Mesothelial cell of epicardium (in vitro differentiated cells): ENCODE measurements around the gene EDDM13. TPM values are rescaled to one million over a fixed set of nuclear protein-coding genes. Genes with fewer than 3 reads are reported as not detected.

ENCODE experiments used
- DNase-seq, 2 experiments: peaks; one replicate each; pipeline ENCODE4 v3.0.0; 2021; ENCODE audit warnings: low spot score in 2 of 2; ENCODE audit not compliant: unreplicated experiment in 2 of 2
- H3K27ac Mint-ChIP-seq: 2 replicates; pipeline ENCODE4 v1.8.0; 2021; ENCODE audit warnings: mixed read lengths
- H3K27me3 Mint-ChIP-seq: 2 replicates; pipeline ENCODE4 v1.8.0; 2021; ENCODE audit warnings: low read depth, mixed read lengths
- H3K36me3 Mint-ChIP-seq: 2 replicates; pipeline ENCODE4 v1.8.0; 2021; ENCODE audit warnings: mixed read lengths
- H3K4me1 Mint-ChIP-seq: 2 replicates; pipeline ENCODE4 v1.8.0; 2021; ENCODE audit warnings: mixed read lengths
- H3K4me3 Mint-ChIP-seq: 2 replicates; pipeline ENCODE4 v1.8.0; 2021; ENCODE audit warnings: mild to moderate bottlenecking, moderate library complexity, mixed read lengths
- H3K9me3 Mint-ChIP-seq: 2 replicates; pipeline ENCODE4 v1.8.0; 2021; ENCODE audit warnings: mixed read lengths
- total RNA-seq: library from RNA; stranded (reverse); gene quantifications from 3 replicates; pipeline ENCODE4 v1.2.1, GENCODE V29; 2021
- TF ChIP-seq, protein P1 (sequence below): fragments of 200-600 bp; sonication (generic); IDR thresholded peaks from one replicate; pipeline ENCODE4 v1.5.0; 2021; ENCODE audit warnings: antibody characterized with exemption; ENCODE audit not compliant: unreplicated experiment

EDDM13 gene
- total RNA-seq, 1 donor from 2014 or later, result not detected

- Mint-ChIP-seq H3K4me3 (peak overlapping the region; percentile 93), H3K27ac (peak overlapping the region; percentile 99), H3K27me3 (no peaks in the 10 kb centered on the region), H3K9me3 (no peaks in the 10 kb centered on the region), H3K4me1 (peaks cover 17% of the 10 kb centered on the region), H3K36me3 (peaks cover 9% of the 10 kb centered on the region)
- DNase-seq, result no peak
- TF ChIP-seq, protein P1, sequence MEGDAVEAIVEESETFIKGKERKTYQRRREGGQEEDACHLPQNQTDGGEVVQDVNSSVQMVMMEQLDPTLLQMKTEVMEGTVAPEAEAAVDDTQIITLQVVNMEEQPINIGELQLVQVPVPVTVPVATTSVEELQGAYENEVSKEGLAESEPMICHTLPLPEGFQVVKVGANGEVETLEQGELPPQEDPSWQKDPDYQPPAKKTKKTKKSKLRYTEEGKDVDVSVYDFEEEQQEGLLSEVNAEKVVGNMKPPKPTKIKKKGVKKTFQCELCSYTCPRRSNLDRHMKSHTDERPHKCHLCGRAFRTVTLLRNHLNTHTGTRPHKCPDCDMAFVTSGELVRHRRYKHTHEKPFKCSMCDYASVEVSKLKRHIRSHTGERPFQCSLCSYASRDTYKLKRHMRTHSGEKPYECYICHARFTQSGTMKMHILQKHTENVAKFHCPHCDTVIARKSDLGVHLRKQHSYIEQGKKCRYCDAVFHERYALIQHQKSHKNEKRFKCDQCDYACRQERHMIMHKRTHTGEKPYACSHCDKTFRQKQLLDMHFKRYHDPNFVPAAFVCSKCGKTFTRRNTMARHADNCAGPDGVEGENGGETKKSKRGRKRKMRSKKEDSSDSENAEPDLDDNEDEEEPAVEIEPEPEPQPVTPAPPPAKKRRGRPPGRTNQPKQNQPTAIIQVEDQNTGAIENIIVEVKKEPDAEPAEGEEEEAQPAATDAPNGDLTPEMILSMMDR, result no peak
Measured at GRCh38 chr19:56312787-56313657, 40.5 kb downstream of the EDDM13 start.

DNA sequence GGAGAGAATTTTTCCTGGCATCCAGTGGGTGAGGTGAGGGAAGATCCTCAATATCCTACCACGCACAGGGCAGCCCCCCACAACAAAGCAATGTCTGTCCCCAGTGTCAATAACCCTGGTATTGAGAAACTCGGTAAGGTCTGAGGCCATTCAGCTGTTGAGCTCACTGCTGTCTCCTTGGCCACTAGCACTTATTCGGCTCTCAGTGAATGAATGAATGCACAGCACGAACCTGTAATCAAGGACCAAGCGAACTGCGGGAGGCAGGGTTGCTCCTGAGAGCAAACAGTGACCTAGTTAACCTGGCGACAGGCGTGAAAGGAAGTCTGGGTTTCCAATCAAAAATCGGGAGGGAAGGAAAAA lies 41.5 kb downstream of the EDDM13 start:
- H3K27ac Mint-ChIP-seq, result peak overlapping the region; percentile 99
- peak in 1 of 2 experiments; percentile 39 for DNase-seq
- H3K27me3 Mint-ChIP-seq, result no peaks in the 10 kb centered on the region
- H3K4me3 Mint-ChIP-seq, result peak overlapping the region; percentile 93
- H3K4me1 Mint-ChIP-seq, result peaks cover 17% of the 10 kb centered on the region
- TF ChIP-seq, protein P1, result no peak
- no peaks in the 10 kb centered on the region for H3K9me3 Mint-ChIP-seq
- peaks cover 7% of the 10 kb centered on the region for H3K36me3 Mint-ChIP-seq

GRCh38 chr19:56314381-56315076 lies 42.0 kb downstream of the EDDM13 start, which contains the start of gene ZSCAN5A:
TSS of gene ZSCAN5A (minus strand) at chr19:56314839. CDS start at chr19:56225046, 89,793 bp downstream.
- peak within 1 kb of the TSS; percentile 99 for H3K27ac Mint-ChIP-seq
- H3K27me3 Mint-ChIP-seq, result no peaks in the 10 kb centered on the region
- H3K4me1 Mint-ChIP-seq, result peaks cover 17% of the 10 kb centered on the region
- H3K36me3 Mint-ChIP-seq, result peaks cover 7% of the 10 kb centered on the region
- peak; percentile 96 to 97 for DNase-seq
- no peaks in the 10 kb centered on the region for H3K9me3 Mint-ChIP-seq
- TF ChIP-seq, protein P1, result no peak
- H3K4me3 Mint-ChIP-seq, result peak within 1 kb of the TSS; percentile 93

- Mint-ChIP-seq H3K4me3 (peak overlapping the region; percentile 93), H3K4me1 (peaks cover 17% of the 10 kb centered on the region), H3K36me3 (peaks cover 6% of the 10 kb centered on the region), H3K27me3 (peaks cover 2% of the 10 kb centered on the region), H3K27ac (peak overlapping the region; percentile 99), H3K9me3 (no peaks in the 10 kb centered on the region)
- DNase-seq, result peak; percentile 81 to 90
- TF ChIP-seq, protein P1, result no peak
Measured at GRCh38 chr19:56315077-56315828, 42.7 kb downstream of the EDDM13 start.

DNA sequence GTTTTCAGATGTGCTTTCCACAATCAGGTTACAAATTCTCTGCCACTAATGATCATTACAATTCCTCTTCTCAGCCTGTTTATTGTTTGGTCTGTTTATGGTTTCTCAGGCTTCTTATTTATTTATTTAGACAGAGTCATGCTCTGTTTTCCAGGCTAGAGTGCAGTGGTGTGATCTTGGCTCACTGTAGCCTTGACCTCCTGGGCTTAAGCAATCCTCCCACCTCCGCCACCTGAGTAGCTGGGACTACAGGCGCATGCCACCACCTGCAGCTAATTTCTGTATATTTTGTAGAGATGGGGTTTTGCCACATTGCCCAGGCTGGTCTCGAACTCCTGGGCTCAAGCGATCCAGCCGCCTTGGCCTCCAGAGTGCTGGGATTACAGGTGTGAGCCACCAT lies 44.2 kb downstream of the EDDM13 start:
- no peaks in the 10 kb centered on the region for H3K9me3 Mint-ChIP-seq

More for the DNA sequence above, 44.2 kb downstream of the EDDM13 start:
- no peak for DNase-seq
- Mint-ChIP-seq H3K27ac (no peak overlapping the region), H3K4me3 (peak overlapping the region; percentile 93), H3K4me1 (peaks cover 17% of the 10 kb centered on the region), H3K27me3 (peaks cover 2% of the 10 kb centered on the region), H3K36me3 (peaks cover under 1% of the 10 kb centered on the region)
- TF ChIP-seq, protein P1, result no peak
